DLD1 (cell line): ENCODE results near the gene IER2.

Experiments used
- in situ Hi-C: cut with HindIII; loops from 2 replicates; pipeline ENCODE4 v1.10.0; 2017; ENCODE audit warnings: low sequenced_read_pairs

IER2 gene, protein sequence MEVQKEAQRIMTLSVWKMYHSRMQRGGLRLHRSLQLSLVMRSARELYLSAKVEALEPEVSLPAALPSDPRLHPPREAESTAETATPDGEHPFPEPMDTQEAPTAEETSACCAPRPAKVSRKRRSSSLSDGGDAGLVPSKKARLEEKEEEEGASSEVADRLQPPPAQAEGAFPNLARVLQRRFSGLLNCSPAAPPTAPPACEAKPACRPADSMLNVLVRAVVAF

DNA sequence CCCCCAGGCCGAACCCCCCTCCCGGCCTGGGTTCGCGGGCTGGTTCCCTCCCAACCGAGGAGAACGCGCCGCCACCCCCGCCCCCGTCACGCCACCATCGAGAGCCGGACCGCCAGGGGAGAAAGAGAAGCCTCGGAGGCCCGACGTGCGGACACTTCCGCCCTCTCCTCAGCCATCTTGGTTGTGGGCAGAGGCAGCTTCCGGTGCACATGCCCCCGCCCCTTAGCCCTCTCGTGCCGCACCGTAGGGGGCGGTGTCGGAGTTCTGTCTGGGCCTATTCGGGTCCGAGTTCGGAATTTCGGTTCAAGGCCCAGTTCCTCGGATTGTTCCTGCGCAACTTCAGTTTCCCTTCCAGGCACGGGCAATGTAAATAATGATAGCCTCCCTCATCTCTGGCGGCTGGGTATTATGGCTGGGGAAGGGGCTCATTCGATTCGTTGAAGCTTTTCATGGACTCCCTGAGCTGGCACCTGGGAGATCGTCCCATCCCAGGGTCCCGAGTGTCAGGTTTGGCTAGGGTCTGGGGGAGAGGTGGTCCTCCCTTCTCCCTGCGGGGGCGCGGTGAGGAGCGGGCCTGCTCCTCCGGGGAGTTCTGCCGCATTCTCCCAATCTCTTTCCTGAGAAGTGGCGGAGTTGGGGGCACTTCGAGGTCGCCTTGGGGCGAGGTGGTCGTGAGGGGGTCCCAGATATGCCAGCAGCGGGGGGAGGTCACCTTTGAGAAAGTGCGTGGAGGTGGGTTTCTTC lies at the start of gene IER2, which contains the start of gene STX10:
Gene IER2 (plus strand): TSS at position 225 of the 744 bp plus-strand sequence. CDS start 2,776 bp downstream, outside the sequence.
Gene STX10 (minus strand): TSS at position 189 of the 744 bp plus-strand sequence. CDS start 202 bp downstream, outside the sequence.
- in situ Hi-C loops: no loop called here

DNA sequence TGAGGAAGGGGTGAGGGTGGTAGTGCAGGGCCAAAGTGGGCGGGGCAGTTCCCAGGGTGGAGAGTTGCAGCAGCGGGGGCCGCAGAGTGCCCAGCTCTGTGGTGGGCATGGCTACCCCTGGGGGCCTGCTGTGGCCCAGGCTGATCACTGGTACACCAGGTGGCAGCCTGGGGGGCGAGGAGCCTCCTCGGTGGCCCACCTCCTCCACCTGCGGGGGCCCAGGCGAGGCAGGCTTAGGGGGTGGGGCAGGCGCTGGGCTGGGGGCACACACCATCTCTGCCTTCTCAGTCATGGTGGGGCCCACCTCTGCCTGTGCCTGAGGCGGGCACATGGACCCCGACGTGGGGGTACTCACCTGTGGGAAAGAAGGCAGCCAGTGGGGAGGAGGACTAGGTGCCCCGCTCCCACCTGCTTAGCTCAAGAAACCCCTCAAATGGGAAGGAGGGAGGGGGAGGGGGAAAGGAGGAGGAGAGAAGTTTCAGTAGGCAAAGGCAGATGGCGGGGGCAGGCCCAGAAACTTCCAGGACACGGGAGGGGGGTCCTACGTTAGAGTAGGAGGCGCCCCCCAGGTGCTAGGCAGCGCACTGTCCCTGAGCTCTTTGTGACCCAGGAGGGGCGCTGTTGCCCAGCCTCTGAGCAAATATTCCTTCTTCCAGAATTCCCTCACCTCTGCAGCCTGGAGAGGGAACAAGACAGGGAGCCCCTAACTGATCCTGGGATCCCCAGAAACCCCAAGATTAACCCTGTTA lies 49.2 kb upstream of the IER2 start:
- in situ Hi-C loops: no loop called here

DNA sequence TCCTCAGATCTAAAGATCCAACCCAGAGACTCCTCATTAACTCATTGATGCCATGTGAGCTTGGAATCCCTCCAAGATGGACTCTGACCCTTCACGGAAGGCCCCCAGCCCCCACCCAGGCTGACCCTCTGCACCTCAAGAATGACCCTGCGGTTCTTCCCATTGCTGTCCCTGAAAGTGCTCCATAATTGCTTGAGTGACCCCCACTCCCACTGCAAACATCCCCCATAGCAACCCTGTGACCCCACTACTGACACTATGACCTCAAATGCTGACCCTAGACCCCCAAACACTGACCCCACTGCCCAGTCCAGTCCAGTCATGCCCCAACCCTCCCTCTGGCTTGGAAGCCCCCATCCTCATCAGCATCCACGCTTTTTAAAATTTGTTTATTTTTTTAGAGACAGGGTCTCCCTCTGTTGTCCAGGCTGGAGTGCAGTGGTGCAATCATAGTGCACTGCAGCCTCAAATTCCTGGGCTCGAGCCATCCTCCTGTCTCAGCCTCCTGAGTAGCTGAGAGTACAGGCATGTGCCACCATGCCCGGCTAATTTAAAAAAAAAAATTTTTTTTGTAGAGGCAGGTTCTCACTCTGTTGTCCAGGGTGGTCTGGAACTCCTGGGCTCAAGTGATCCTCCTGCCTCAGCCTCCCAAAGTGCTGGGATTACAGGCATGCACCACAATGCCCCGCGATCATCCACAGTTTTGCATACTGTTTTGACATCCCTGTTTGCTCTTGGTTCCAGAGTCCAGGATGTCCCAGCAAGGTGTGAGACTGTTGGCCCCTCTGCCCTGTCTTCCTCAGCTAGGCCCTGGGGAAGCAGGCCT lies 48.4 kb upstream of the IER2 start:
- in situ Hi-C loops: no loop called here

DNA sequence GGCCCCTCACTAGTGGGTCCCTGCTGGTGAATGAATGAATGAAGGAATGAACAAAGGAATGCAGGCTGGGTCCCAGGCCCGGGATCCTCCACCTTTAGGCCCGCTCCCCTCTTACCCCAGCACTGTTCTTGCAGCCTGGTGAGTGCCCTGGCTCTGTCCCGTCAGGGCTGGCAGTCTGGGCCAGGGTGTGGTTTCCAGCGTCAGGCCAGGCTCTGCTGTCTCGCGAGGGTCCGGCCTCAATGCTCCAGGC lies 47.9 kb upstream of the IER2 start:
- in situ Hi-C loops: no loop called here

DNA sequence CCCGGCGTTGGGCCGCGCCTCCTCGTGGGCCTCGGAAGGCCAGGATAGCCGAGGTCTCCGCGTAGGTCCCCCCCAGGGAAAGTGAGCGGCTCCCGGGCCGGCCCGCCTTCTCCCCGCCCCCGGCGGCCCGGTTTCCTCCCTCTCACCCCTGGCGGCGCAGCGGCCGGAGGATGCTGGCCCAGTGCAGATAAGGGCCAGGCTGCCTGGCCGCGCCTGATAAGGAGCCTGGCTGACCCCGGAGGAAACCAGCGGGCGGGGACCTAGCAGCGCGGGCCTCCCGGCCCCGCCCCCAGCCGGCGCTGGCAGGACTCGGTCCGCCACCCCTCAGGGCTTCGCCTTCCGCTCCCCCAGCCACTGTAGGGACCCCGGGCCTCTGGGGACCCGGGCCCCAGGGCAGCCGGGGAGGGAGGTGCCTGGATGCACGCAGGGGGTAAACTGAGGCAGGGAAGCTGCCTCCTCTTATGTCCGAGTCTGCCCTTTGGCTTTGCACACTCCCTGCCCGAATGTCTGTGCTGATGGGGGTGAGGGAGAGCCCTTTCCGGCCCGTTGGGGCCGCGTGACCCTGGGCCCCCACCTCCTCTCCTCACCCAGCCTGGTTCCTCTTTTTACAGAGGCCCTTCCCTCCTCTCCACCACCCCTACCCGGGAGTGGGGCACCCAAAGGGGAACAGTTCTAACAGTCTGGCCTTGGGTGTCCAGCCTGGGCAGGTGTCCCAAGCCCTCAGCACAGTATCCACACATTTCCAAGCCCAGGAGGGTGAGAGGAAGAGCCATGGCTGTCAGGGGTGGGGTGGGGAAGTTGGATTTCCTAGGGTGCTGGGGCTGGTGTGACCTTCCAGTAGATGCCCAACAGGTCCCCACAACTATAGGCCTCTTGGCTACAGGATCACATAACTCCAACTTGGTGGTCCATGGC lies 47.3 kb upstream of the IER2 start, which contains the start of gene LYL1:
Gene LYL1 (minus strand): TSS at position 193 of the 915 bp plus-strand sequence. CDS start 1,687 bp downstream, outside the sequence.
- in situ Hi-C loops: no loop called here

DNA sequence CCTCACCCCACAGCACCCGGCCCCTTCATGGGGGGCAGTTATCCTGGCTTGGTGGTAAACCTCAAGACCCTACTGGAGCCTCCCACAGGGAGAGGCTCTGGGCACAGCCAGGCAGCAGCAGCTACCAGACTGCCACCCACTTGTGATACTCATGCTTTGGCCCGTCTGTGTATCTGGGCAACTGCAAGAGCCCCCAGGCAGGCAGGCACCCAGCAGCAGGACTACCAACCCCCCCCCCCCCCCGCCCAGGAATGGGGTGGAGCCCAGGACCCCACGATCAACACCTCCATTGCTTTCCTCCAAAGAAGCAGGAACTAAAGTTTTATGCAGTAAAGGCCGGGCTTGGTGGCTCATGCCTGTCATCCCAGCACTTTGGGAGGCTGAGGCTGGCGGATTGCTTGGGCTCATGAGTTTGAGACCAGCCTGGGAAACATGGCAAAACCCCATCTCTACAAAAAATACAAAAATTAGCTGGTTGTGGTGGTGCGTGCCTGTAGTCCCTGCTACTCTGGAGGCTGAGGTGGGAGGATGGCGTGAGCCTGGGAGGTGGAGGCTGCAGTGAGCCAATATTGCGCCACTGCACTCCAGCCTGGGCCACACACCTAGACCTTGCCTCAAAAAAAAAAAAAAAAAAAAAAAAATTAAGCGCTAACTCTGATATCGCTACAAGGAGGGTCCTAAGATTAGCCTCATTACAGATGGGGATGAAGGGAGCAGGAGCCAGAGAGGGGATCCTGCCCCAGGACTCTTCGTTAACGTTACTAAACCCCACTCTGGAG lies 46.4 kb upstream of the IER2 start:
- in situ Hi-C loops: no loop called here

DNA sequence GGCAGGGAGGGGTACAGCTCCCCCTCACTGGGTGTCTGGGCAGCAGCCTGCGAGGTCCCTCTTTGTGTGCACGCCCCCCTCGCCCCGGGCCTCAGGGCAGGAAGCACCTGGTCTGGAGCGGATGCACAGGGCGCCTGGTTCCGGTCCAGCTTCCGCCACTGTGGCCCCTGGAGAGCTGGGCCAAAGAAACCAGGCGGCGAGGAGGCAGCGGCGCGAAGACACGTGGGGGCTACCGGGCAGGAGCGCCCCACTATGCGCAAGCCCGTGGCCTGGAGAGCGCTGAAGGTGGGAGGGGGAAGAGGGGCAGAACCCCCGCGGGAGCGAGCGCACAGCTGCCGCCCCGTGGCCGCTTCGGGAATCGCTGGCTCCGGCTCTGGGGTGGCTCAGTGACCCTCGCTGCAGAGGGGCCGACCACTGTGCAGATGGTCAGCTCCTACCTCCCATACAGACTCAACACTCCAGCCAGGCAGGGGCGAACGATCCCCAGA lies 45.8 kb upstream of the IER2 start:
- in situ Hi-C loops: no loop called here

DNA sequence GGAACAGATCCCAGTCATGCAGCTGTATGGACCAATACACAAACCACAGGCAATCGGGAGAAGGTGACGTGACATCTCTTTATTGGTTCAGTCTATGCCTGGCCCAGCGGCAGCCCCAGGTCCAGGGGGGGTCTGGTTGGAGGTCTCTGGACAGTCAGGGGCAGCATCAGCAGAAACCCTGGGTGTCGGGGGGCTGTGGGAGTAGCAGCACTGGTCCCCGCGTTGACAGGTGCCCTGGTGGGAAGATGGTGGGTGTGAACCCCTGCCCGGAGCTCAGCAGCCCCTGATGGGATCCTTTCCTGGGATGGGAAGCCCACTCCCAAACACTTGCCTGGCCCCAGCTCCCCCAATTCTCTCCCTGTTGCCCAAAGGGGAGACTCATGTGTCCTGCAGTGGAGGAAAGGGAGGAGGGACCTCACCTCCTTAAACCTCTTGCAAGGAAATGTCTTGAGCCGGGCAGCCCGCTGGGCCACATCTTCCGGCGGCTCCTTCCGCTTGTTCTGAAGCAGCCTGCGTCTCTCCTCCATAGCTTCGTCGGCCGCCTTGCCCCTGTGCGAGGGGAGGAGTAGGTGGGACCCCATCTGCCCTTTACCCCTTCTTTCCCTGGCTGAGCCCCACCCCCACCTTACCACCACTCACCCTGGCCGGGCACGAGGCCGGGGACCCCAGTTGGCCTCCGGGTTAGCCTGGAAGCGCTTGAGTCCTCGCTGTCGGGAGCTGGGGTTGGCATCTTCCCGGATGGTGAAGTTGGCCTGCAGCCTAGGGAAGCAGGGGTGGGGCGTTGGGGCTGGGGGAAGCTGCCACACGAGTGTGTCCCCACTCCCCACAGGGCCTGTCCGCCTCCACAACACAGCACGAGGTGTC lies 45.1 kb upstream of the IER2 start:
- in situ Hi-C loops: no loop called here

DNA sequence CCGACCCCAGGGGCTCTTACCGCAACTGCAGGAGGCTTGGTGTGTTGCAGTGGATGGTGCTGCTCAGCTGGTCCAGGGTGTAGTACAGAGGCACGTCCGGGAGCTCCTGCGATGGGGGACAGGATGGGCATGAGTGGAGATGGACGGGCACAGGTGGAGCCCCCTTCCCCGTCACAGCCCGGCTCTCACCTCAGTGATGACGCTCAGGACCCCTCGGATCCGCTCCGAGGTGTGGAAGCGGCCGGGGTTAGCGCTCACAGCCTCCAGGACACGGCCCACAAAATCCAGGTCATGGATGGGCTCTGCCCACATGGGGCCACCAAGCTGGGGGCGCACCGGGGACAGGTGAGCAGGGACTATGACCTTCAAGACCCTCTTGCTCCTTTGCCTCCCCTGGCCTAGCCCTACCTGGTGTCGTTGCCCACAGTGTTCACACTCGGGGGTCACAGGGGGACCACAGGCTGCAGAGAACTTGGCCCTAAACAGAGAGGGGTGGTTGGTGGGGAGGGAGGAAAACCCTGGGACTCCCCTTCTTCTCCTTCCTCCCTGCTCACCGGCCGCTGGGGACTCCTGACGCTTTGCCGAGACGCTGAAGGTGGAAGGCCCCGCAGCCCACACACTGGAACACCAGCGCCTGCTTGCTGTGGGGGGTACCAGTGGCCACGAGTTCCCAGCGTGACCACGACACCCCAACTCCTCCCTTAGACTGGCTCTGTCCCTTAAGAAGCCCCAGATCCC lies 40.7 kb upstream of the IER2 start:
- in situ Hi-C loops: no loop called here

DNA sequence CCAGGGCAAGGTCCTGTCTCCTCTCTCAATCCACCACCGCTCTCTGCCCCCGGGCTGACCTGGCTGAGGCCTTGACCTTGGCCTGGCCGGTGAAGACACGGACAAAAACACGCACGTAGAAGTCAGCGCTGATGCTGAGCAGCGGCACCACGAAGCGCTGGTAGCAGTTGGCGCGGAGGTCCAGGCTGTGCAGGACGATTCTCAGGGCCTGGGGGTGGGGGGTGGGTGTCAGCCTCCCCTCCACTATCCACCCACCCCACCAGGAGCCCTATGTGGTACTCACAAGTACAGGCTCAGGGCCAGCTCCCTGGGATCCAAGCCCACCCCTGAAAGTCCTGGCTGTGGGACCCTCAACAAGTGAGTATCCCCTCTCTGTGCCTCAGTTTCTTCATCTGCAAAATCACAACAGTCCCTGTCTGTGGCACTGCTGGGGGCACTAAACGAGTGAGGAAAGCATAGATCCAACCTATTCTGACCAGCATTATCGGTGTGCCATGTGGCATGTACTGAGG lies 40.1 kb upstream of the IER2 start:
- in situ Hi-C loops: no loop called here

DNA sequence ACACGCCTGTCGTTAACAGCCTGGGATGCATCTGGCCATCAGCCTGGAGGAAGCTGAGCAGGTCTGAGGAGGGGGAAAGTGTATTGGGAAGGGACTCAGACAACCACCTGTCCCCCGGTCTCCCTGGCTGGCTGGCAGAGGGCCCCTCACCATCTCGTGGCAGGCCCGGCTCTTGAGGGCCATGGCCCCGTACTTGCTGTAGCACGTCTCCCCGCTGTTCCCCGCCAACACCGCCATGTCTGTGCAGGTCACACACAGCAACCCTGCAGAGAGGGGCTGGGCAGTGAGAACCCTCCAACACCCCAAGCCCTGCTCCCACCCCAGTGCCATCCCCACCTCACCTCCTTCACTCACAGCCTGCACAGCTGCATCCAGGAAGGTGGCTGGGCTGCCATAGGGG lies 37.7 kb upstream of the IER2 start:
- in situ Hi-C loops: no loop called here

DNA sequence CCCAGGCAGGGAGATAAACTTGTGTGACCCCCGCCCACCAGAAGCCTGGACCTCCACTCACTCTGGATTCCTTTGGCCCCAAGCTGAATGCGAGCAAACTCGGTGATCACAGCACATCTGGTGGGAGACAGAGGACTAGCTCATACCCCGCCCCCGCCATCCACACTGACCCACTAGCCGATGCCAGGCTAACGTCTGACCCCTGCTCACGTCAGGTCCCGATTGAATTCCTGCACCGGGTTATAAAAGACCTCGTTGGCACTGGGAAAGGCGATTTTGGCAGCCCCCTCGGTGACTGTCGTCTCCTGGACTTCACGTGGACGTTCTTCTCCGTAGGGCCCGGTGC lies 34.3 kb upstream of the IER2 start:
- in situ Hi-C loops: no loop called here

DNA sequence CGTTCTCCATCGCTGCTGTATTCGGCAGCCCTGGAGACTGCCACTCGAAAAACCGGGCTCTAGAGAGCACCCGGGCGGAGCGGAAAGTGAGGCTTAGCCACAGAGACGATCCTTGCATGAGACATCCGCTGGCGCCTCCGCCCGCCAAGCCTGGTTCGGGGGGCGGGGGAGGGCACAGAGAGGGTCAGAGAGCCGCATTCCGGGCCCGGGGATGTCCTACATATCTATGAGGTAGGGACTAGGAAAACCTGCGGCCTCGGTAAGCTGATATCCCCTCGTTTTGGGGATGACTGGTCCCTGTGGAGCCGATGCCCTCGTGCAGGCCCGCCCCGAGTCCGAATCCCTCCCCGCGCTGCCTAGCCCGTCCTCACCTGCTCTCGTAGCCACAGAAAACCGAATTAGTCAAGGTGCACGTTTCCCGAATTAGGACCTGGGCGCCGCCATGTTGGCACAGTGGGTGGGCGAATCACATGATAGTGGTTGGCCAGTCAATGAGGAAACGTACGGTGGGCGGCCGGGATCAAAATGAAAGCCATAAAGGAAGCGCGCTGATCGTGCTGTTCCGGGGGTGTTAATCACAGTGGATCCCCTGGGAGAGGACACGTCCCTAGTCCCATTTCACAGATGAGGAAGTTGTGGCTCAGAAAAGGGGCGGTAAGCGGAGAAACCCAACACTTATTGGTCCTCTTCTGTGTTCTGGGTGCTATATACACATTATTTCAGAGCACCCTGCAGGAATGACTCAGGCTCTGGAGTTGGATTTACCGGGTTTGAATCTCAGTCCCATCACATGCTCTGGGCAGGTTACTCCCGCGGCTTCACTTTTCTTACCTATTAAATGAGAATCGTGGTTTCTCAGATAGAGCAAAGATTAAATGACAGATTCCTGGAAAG lies 33.7 kb upstream of the IER2 start, which contains the start of gene TRMT1:
Gene TRMT1 (minus strand): TSS at position 459 of the 894 bp plus-strand sequence. CDS start 341 bp downstream, at position 118.
- in situ Hi-C loops: no loop called here

DNA sequence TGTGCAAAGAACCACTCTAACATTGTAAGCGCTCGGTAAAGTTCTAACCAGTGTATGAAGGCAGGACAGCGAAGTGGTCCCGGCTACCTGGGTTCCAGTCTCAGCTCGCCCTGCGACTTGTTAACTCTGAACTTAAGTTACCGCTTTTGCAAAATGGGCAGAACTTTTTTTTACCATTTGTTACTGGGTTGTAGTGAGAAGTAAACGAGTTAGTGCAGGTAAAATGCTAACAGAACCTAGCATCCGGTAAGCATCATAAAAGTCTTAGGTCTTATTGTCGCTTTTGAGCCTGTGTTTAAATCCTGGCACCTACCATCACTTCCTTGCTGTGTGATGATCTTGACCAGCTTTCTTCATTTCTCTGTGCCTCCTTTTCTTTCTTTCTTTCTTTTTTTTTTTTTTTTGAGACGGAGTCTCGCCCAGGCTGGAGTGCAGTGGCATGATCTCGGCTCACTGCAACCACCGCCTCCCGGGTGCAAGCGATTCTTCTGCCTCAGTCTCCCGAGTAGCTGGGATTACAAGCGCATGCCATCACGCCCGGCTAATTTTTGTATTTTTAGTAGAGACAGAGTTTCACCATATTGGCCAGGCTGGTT lies 32.9 kb upstream of the IER2 start:
- in situ Hi-C loops: no loop called here

DNA sequence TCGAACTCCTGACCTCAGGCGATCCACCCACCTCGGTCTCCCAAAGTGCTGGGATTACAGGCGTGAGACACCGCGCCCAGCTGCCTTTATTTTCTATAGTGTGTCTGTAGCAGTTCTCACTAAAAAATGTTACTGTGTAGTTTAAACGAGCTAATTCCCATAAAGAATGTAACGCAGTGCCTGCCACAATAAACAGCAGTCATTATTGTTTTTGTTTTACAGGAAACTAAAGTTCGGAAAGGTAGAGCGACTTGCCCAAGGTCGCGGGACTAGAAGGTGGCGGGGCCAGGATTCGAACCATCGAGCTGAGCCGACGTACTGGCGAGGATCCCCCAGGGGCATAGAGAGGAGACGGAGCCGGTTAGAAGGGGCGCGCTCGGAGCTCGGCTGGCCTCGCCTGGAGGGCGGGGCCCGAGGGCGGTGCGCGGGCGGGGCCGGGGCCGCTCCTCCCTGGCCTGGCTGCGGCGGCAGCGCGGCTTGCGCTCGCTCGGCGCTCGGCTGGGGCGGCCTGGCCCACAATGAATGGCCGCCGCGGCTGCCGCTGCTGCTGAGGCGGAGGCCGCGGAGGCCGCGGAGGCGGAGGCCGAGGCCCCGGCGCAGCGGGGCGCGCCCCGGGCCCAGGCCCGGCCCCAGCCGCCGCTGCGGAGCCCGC lies 32.3 kb upstream of the IER2 start, which contains the start of gene NACC1:
Gene NACC1 (plus strand): TSS at position 493 of the 652 bp plus-strand sequence. CDS start 16,944 bp downstream, outside the sequence.
- in situ Hi-C loops: no loop called here
